ENCODE results near the gene KATNAL1. TPM values are rescaled to one million over a fixed set of nuclear protein-coding genes. Genes with fewer than 3 reads are reported as not detected.

Gene KATNAL1
- total RNA-seq, 1 experiment from 2014 or later = 14.2 TPM

- ChIA-PET POLR2A (no interaction called here), CTCF (interaction anchor here (2.4 kb wide), 1 partner anchor 103 kb away, joined by 5 read pairs; no protein-coding TSS in a partner anchor)
- H3K4me1 Mint-ChIP-seq = no peaks in the 10 kb centered on the region
- H3K4me3 Mint-ChIP-seq = no peak overlapping the region
- ATAC-seq = no peak
- no peaks in the 10 kb centered on the region for H3K27me3 Mint-ChIP-seq (ENCODE audit: low read depth)
- DNase-seq (ENCODE audit: low spot score) = no peak
- H3K36me3 Mint-ChIP-seq = peaks cover 4% of the 10 kb centered on the region
- H3K27ac Mint-ChIP-seq = no peak overlapping the region
- no peak for TF ChIP-seq IRF2 (CRISPR knock-in tag; IDR thresholded peaks at IDR 0.05; ENCODE audit: borderline replicate concordance, low read depth)
- no peaks in the 10 kb centered on the region for H3K9me3 Mint-ChIP-seq
These were observed 72.1 kb downstream of the KATNAL1 start for GRCh38 chr13:30235216-30235615.

- CTCF ChIA-PET = interaction anchor here (2.4 kb wide), 1 partner anchor 102 kb away, joined by 5 read pairs; no protein-coding TSS in a partner anchor
- Mint-ChIP-seq H3K27me3 (ENCODE audit: low read depth) (no peaks in the 10 kb centered on the region), H3K4me1 (no peaks in the 10 kb centered on the region), H3K9me3 (no peaks in the 10 kb centered on the region), H3K4me3 (no peak overlapping the region), H3K27ac (no peak overlapping the region), H3K36me3 (peaks cover 4% of the 10 kb centered on the region)
- TF ChIP-seq MYBL2 (CRISPR knock-in tag; IDR thresholded peaks at IDR 0.05) (no peak), NR2C2 (CRISPR knock-in tag; IDR thresholded peaks at IDR 0.05) (no peak), CREM (CRISPR knock-in tag; IDR thresholded peaks at IDR 0.05) (no peak), ZNF512 (CRISPR knock-in tag; IDR thresholded peaks at IDR 0.05; ENCODE audit: borderline replicate concordance) (no peak), ATF6 (CRISPR knock-in tag; IDR thresholded peaks at IDR 0.05) (no peak), NFATC4 (CRISPR knock-in tag; IDR thresholded peaks at IDR 0.05) (no peak), TEAD4 (CRISPR knock-in tag; IDR thresholded peaks at IDR 0.05) (no peak), JAZF1 (CRISPR knock-in tag; IDR thresholded peaks at IDR 0.05) (no peak), USF2 (CRISPR knock-in tag; IDR thresholded peaks at IDR 0.05) (no peak), SMAD4 (CRISPR knock-in tag; IDR thresholded peaks at IDR 0.05) (no peak), FOXK1 (CRISPR knock-in tag; IDR thresholded peaks at IDR 0.05) (no peak), FOXJ3 (CRISPR knock-in tag; IDR thresholded peaks at IDR 0.05; ENCODE audit: borderline replicate concordance) (no peak), KAT7 (CRISPR knock-in tag; IDR thresholded peaks at IDR 0.05; ENCODE audit: borderline replicate concordance) (no peak)
- ATAC-seq = no peak
- DNase-seq (ENCODE audit: low spot score) = no peak
- POLR2A ChIA-PET = no interaction called here
These were observed 72.7 kb downstream of the KATNAL1 start for GRCh38 chr13:30234619-30235162.

GRCh38 chr13:30224732-30225131 is 82.6 kb downstream of the KATNAL1 start:
- Mint-ChIP-seq H3K27me3 (ENCODE audit: low read depth) (no peaks in the 10 kb centered on the region), H3K36me3 (peaks cover 38% of the 10 kb centered on the region), H3K4me1 (no peaks in the 10 kb centered on the region), H3K27ac (no peak overlapping the region), H3K4me3 (no peak overlapping the region), H3K9me3 (peaks cover 16% of the 10 kb centered on the region)
- TF ChIP-seq ZNF219 (CRISPR knock-in tag; IDR thresholded peaks at IDR 0.05; ENCODE audit: borderline replicate concordance) (no peak), ZBTB43 (CRISPR knock-in tag; IDR thresholded peaks at IDR 0.05) (no peak), MYBL2 (CRISPR knock-in tag; IDR thresholded peaks at IDR 0.05) (no peak), OVOL2 (CRISPR knock-in tag; IDR thresholded peaks at IDR 0.05; ENCODE audit: borderline replicate concordance) (no peak), ATF2 (CRISPR knock-in tag; IDR thresholded peaks at IDR 0.05; ENCODE audit: borderline replicate concordance, low read depth) (no peak), ZSCAN18 (CRISPR knock-in tag; IDR thresholded peaks at IDR 0.05) (no peak)
- ChIA-PET CTCF (no interaction called here), POLR2A (no interaction called here)
- ATAC-seq = no peak
- no peak for DNase-seq (ENCODE audit: low spot score)

All from WTC11 (cell line).